HepG2 (cell line): ENCODE data around the gene APLP1. TPM values are rescaled to one million over a fixed set of nuclear protein-coding genes. Genes with fewer than 3 reads are reported as not detected.

Experiments
- CENPX ChIP-seq: sonication (generic); formaldehyde crosslinking; IDR thresholded peaks from 2 replicates; pipeline ENCODE4 v1.9.0; 2021; ENCODE audit warnings: mild to moderate bottlenecking, missing genetic modification reagents, moderate library complexity
- HDAC1 ChIP-seq: sonication (generic); formaldehyde crosslinking; IDR thresholded peaks from 2 replicates; pipeline ENCODE4 v1.5.1; 2020; ENCODE audit warnings: mild to moderate bottlenecking, missing genetic modification reagents
- HOXA7 ChIP-seq: sonication (generic); formaldehyde crosslinking; IDR thresholded peaks from 2 replicates; pipeline ENCODE4 v1.8.1; 2022; ENCODE audit warnings: mild to moderate bottlenecking, missing genetic modification reagents, moderate library complexity
- ISX ChIP-seq: sonication (generic); formaldehyde crosslinking; conservative IDR thresholded peaks from 2 replicates; pipeline ENCODE4 v1.5.0; 2020; ENCODE audit warnings: missing genetic modification reagents
- KAT7 ChIP-seq: IDR thresholded peaks from 2 replicates; pipeline ENCODE4 v1.6.1; 2018; ENCODE audit warnings: borderline replicate concordance, missing compliant biosample characterization
- KMT2B ChIP-seq: IDR thresholded peaks from 2 replicates; pipeline ENCODE4 v1.6.1; 2016; ENCODE audit warnings: missing genetic modification reagents, missing compliant biosample characterization
- MAFG ChIP-seq: sonication (generic); formaldehyde crosslinking; IDR thresholded peaks from 2 replicates; pipeline ENCODE4 v1.5.1; 2020; ENCODE audit warnings: mild to moderate bottlenecking, missing genetic modification reagents
- MED13 ChIP-seq: sonication (generic); formaldehyde crosslinking; IDR thresholded peaks from 2 replicates; pipeline ENCODE4 v1.5.0; 2020; ENCODE audit warnings: missing genetic modification reagents
- PCBP1 ChIP-seq: fragments of 200-400 bp; formaldehyde crosslinking; IDR thresholded peaks from 2 replicates; pipeline ENCODE4 v1.6.1; 2017; ENCODE audit warnings: mild to moderate bottlenecking, low read depth, low read length, borderline replicate concordance
- PITX1 ChIP-seq: sonication (generic); formaldehyde crosslinking; IDR thresholded peaks from 2 replicates; pipeline ENCODE4 v1.5.1; 2020; ENCODE audit warnings: mild to moderate bottlenecking, missing genetic modification reagents
- POGK ChIP-seq: sonication (generic); formaldehyde crosslinking; conservative IDR thresholded peaks from 2 replicates; pipeline ENCODE4 v1.8.0; 2022; ENCODE audit warnings: mild to moderate bottlenecking, moderate library complexity, missing genetic modification reagents
- RBM39 ChIP-seq: fragments of 200-400 bp; formaldehyde crosslinking; IDR thresholded peaks from one replicate; pipeline ENCODE4 v1.6.1; 2018; ENCODE audit warnings: antibody characterized with exemption, mild to moderate bottlenecking, low read depth, low read length; ENCODE audit not compliant: poor library complexity, severe bottlenecking
- RFXANK ChIP-seq: IDR thresholded peaks from 2 replicates; pipeline ENCODE4 v1.6.1; 2016
- RFXAP ChIP-seq: sonication (generic); formaldehyde crosslinking; IDR thresholded peaks from 2 replicates; pipeline ENCODE4 v1.4.0; 2020; ENCODE audit warnings: missing genetic modification reagents, borderline replicate concordance
- SMC3 ChIP-seq: IDR thresholded peaks from 2 replicates; pipeline ENCODE4 v1.6.1; 2011; ENCODE audit warnings: low read length, improper control_type of control experiment
- SP1 ChIP-seq, 2 experiments: fragments of 450-650 bp in 1 of 2; sonication (generic) in 1 of 2; formaldehyde crosslinking in 1 of 2; IDR thresholded peaks; 2 replicates each; pipeline versions ENCODE4 v1.4.0 to v1.6.1; 2016 to 2020; ENCODE audit warnings: missing genetic modification reagents in 1 of 2
- TBP ChIP-seq: sonication (generic); formaldehyde crosslinking; IDR thresholded peaks from 2 replicates; pipeline ENCODE4 v1.5.0; 2020; ENCODE audit warnings: missing genetic modification reagents
- TRIM24 ChIP-seq: sonication (generic); formaldehyde crosslinking; IDR thresholded peaks from 2 replicates; pipeline ENCODE4 v1.8.0; 2022; ENCODE audit warnings: mild to moderate bottlenecking, missing genetic modification reagents
- ZFX ChIP-seq: sonication (generic); formaldehyde crosslinking; IDR thresholded peaks from 2 replicates; pipeline ENCODE4 v1.4.0; 2020; ENCODE audit warnings: mild to moderate bottlenecking, low read depth, missing genetic modification reagents, moderate library complexity
- ZNF232 ChIP-seq: sonication (generic); formaldehyde crosslinking; IDR thresholded peaks from 2 replicates; pipeline ENCODE4 v1.4.0; 2020; ENCODE audit warnings: missing genetic modification reagents, borderline replicate concordance
- ZNF576 ChIP-seq: sonication (generic); formaldehyde crosslinking; IDR thresholded peaks from 2 replicates; pipeline ENCODE4 v1.4.0; 2020; ENCODE audit warnings: mild to moderate bottlenecking, missing genetic modification reagents
- ZNF850 ChIP-seq: sonication (generic); formaldehyde crosslinking; conservative IDR thresholded peaks from 2 replicates; pipeline ENCODE4 v1.9.0; 2021; ENCODE audit warnings: mild to moderate bottlenecking, missing genetic modification reagents
- polyA plus RNA-seq, 8 experiments: library from polyadenylated mRNA; depleted of rRNA in 3 of 8; stranded (reverse) in 7 of 8; unstranded in 1 of 8; fragments of >200 nt; fragmentation: Illumina TruSeq in 4 of 8; extraction: Trizol in 4 of 8; gene quantifications; 2 replicates each; pipeline versions ENCODE4 v1.2.1 to v1.2.3, GENCODE V29; 2011 to 2016; ENCODE audit warnings: low read depth in 4 of 8, missing spikeins in 1 of 8, mixed read lengths in 1 of 8; ENCODE audit not compliant: insufficient read depth in 1 of 8
- total RNA-seq, 5 experiments: library from RNA; depleted of rRNA; stranded (reverse); fragments of >200 nt; fragmentation: Illumina TruSeq; extraction: Trizol; gene quantifications; 2 replicates each; pipeline ENCODE4 v1.2.3, GENCODE V29; 2016; ENCODE audit warnings: low read depth in 1 of 5
- TF ChIP-seq, protein P1 (sequence below): IDR thresholded peaks from 2 replicates; pipeline ENCODE4 v1.6.1; 2018; ENCODE audit warnings: missing genetic modification reagents
- TF ChIP-seq, protein P2 (sequence below): IDR thresholded peaks from 2 replicates; pipeline ENCODE4 v1.6.1; 2016; ENCODE audit warnings: control low read depth
- TF ChIP-seq, protein P3 (sequence below): sonication (generic); formaldehyde crosslinking; IDR thresholded peaks from 2 replicates; pipeline ENCODE4 v1.5.1; 2020; ENCODE audit warnings: missing genetic modification reagents, mild to moderate bottlenecking, borderline replicate concordance

Gene APLP1
- total and polyA plus RNA-seq, 2 of the 13 experiments (the other 11 are each of a cell fraction or from before 2014, with no cell fraction given): 2.0 to 2.9 TPM

DNA sequence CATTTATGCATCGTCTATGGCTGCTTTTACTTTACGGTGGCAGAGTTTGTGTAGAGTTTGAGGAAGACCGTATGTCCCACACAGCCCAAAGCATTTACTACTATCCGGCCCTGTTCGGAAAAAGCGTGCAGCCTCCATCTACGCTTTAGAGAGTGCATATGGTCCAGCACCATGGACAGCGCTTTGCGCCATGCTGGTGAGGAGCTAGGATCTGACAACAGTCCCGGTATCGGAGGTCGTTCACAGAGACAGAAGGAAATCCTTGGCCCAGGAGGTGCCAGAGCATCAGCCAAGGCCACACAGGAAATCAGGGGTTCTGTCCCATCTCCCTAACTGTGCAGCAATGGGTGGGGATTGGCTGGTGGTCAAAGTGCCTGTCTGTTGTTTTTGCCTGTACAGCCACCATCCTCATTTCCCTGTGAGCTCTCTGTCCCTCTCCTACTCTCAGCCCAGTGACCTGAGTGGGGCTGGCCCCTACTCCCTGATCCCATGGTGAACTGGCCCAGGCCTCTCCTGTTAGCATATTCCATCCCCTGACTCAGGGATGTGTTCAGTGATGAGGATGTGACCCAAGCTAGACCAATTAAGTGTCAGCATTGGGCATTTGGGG lies 39.6 kb upstream of the APLP1 start (continued):
- TF ChIP-seq PITX1 (CRISPR knock-in tag): peak; percentile 63
- TF ChIP-seq KAT7 (CRISPR knock-in tag): 0 out of 2 replicates have a peak, but pooled peaks have one; percentile 44
- TF ChIP-seq, protein P1, sequence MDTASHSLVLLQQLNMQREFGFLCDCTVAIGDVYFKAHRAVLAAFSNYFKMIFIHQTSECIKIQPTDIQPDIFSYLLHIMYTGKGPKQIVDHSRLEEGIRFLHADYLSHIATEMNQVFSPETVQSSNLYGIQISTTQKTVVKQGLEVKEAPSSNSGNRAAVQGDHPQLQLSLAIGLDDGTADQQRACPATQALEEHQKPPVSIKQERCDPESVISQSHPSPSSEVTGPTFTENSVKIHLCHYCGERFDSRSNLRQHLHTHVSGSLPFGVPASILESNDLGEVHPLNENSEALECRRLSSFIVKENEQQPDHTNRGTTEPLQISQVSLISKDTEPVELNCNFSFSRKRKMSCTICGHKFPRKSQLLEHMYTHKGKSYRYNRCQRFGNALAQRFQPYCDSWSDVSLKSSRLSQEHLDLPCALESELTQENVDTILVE (CRISPR knock-in tag): peak; percentile 97
- TF ChIP-seq, protein P2, sequence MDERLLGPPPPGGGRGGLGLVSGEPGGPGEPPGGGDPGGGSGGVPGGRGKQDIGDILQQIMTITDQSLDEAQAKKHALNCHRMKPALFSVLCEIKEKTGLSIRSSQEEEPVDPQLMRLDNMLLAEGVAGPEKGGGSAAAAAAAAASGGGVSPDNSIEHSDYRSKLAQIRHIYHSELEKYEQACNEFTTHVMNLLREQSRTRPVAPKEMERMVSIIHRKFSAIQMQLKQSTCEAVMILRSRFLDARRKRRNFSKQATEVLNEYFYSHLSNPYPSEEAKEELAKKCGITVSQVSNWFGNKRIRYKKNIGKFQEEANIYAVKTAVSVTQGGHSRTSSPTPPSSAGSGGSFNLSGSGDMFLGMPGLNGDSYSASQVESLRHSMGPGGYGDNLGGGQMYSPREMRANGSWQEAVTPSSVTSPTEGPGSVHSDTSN: no peak
- peak; percentile 84; the same call in 1 of the 2 replicates for TF ChIP-seq RFXANK (CRISPR knock-in tag)
- TF ChIP-seq ZNF576: no peak
- no peak for TF ChIP-seq TRIM24 (CRISPR knock-in tag)
- TF ChIP-seq KMT2B (CRISPR knock-in tag): peak; percentile 89
- TF ChIP-seq TBP: no peak
- no peak for TF ChIP-seq PCBP1
- TF ChIP-seq ZNF232 (CRISPR knock-in tag): peak; percentile 97
- TF ChIP-seq POGK (CRISPR knock-in tag): peak; percentile 92
- TF ChIP-seq SP1 (IDR thresholded peaks at IDR 0.05): no peak
- TF ChIP-seq SP1 (CRISPR knock-in tag; IDR thresholded peaks at IDR 0.05): peak; percentile 53
- TF ChIP-seq RBM39: no peak
- 0 out of 2 replicates have a peak, but pooled peaks have one; percentile 4 for TF ChIP-seq SMC3
- no peak for TF ChIP-seq MAFG (CRISPR knock-in tag)
- TF ChIP-seq, protein P3, sequence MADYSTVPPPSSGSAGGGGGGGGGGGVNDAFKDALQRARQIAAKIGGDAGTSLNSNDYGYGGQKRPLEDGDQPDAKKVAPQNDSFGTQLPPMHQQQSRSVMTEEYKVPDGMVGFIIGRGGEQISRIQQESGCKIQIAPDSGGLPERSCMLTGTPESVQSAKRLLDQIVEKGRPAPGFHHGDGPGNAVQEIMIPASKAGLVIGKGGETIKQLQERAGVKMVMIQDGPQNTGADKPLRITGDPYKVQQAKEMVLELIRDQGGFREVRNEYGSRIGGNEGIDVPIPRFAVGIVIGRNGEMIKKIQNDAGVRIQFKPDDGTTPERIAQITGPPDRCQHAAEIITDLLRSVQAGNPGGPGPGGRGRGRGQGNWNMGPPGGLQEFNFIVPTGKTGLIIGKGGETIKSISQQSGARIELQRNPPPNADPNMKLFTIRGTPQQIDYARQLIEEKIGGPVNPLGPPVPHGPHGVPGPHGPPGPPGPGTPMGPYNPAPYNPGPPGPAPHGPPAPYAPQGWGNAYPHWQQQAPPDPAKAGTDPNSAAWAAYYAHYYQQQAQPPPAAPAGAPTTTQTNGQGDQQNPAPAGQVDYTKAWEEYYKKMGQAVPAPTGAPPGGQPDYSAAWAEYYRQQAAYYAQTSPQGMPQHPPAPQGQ (CRISPR knock-in tag): no peak
- 0 out of 2 replicates have a peak, but pooled peaks have one; percentile 55 for TF ChIP-seq RFXAP (CRISPR knock-in tag)
- TF ChIP-seq ISX (CRISPR knock-in tag): peak; percentile 92; the same call in 1 of the 2 replicates
- TF ChIP-seq MED13 (CRISPR knock-in tag): 0 out of 2 replicates have a peak, but pooled peaks have one; percentile 60
- no peak for TF ChIP-seq ZNF850 (CRISPR knock-in tag)
- TF ChIP-seq HDAC1: peak; percentile 70
- TF ChIP-seq ZFX (CRISPR knock-in tag): peak; percentile 29; the same call in 1 of the 2 replicates
- TF ChIP-seq HOXA7 (CRISPR knock-in tag): no peak
- no peak for TF ChIP-seq CENPX (CRISPR knock-in tag)
